A549 (cell line): ENCODE results near the gene RNF144A. TPM values are rescaled to one million over a fixed set of nuclear protein-coding genes. Genes with fewer than 3 reads are reported as not detected.

ENCODE experiments used
- ATAC-seq, 2 experiments: fragments of 200-7000 bp in 1 of 2; fragments of >200 bp in 1 of 2; cut with Nextera tagmentation in 1 of 2; cut with Tn5 transposase in 1 of 2; 3 replicates each; pipeline versions ENCODE4 v1.8.0 to v1.9.1; 2018 to 2020; ENCODE audit warnings: mild to moderate bottlenecking in 1 of 2, moderate library complexity in 1 of 2
- CTCF ChIA-PET: fragments of 300-600 bp; sonication (Branson Sonifier 250); formaldehyde crosslinking; extraction: SDS; loops from one replicate; lab custom pipeline; 2021; ENCODE audit warnings: antibody characterized with exemption, inconsistent platforms; lab: Yijun Ruan, JAX
- POLR2A ChIA-PET: fragments of 350-600 bp; formaldehyde crosslinking; extraction: SDS; loops from one replicate; lab custom pipeline; 2021; ENCODE audit warnings: antibody characterized with exemption, inconsistent platforms; lab: Yijun Ruan, JAX
- DNase-seq, 2 experiments: peaks; one replicate each; pipeline versions ENCODE4 v3.0.0 to v3.0.0-alpha.2; 2011 to 2016; ENCODE audit warnings: low read depth in 1 of 2, low spot score in 1 of 2
- FAIRE-seq: peaks from 2 replicates; lab custom pipeline; 2011; peaks lifted over from hg19 to GRCh38; lab: Jason Lieb, UNC
- H3K27ac ChIP-seq, 2 experiments: fragments of >200 bp; sonication (Bioruptor Twin); formaldehyde crosslinking; 3 replicates each; pipeline ENCODE4 v1.5.1; 2016 to 2017
- H3K4me1 ChIP-seq: fragments of >200 bp; sonication (Bioruptor Twin); formaldehyde crosslinking; 3 replicates; pipeline ENCODE4 v1.6.1; 2016
- H3K4me2 ChIP-seq: fragments of >200 bp; sonication (Bioruptor Twin); formaldehyde crosslinking; 3 replicates; pipeline ENCODE4 v1.6.1; 2016
- H3K4me3 ChIP-seq: fragments of >200 bp; sonication (Bioruptor Twin); formaldehyde crosslinking; 3 replicates; pipeline ENCODE4 v1.5.1; 2016
- H3K9me3 ChIP-seq: fragments of >200 bp; sonication (Bioruptor Twin); formaldehyde crosslinking; 3 replicates; pipeline ENCODE4 v1.6.1; 2016
- CBX8 ChIP-seq: fragments of 200-600 bp; sonication (generic); IDR thresholded peaks from 2 replicates; pipeline ENCODE4 v1.6.1; 2016
- CHD4 ChIP-seq: fragments of 200-600 bp; sonication (generic); IDR thresholded peaks from 2 replicates; pipeline ENCODE4 v1.6.1; 2016; ENCODE audit warnings: antibody characterized with exemption, mild to moderate bottlenecking, borderline replicate concordance
- EP300 ChIP-seq, 2 experiments: fragments of >200 bp; sonication (Bioruptor Twin); formaldehyde crosslinking; IDR thresholded peaks; 2 replicates in 1 of 2; 3 replicates in 1 of 2; pipeline ENCODE4 v1.6.1; 2016 to 2017
- FOSB ChIP-seq: fragments of 250-450 bp; sonication (Bioruptor Pico); IDR thresholded peaks from 2 replicates; pipeline ENCODE4 v1.5.0; 2020; ENCODE audit warnings: mild to moderate bottlenecking, moderate library complexity
- GATA3 ChIP-seq: IDR thresholded peaks from 2 replicates; pipeline ENCODE4 v1.6.1; 2012; ENCODE audit warnings: borderline replicate concordance
- HEYL ChIP-seq: fragments of 250-450 bp; sonication (Bioruptor Pico); IDR thresholded peaks from 2 replicates; pipeline ENCODE4 v1.8.0; 2021; ENCODE audit warnings: mild to moderate bottlenecking, moderate library complexity
- HOXB5 ChIP-seq: fragments of 250-450 bp; sonication (Bioruptor Pico); IDR thresholded peaks from 2 replicates; pipeline ENCODE4 v1.5.0; 2020; ENCODE audit warnings: mild to moderate bottlenecking, moderate library complexity
- MAFK ChIP-seq: fragments of 450-650 bp; IDR thresholded peaks from 2 replicates; pipeline ENCODE4 v1.6.1; 2014; ENCODE audit not compliant: partially characterized antibody
- MAZ ChIP-seq: fragments of 150-350 bp; IDR thresholded peaks from 2 replicates; pipeline ENCODE4 v1.6.1; 2014; ENCODE audit warnings: antibody characterized with exemption, low read depth, low read length, borderline replicate concordance
- PHF8 ChIP-seq: fragments of 200-600 bp; sonication (generic); IDR thresholded peaks from 2 replicates; pipeline ENCODE4 v1.6.1; 2016; ENCODE audit warnings: low read depth, mild to moderate bottlenecking, antibody characterized with exemption, moderate library complexity, borderline replicate concordance
- POLR2A ChIP-seq: IDR thresholded peaks from 2 replicates; pipeline ENCODE4 v1.6.1; 2012; ENCODE audit warnings: mild to moderate bottlenecking, low read length
- RARB ChIP-seq: fragments of 250-450 bp; sonication (Bioruptor Pico); IDR thresholded peaks from 2 replicates; pipeline ENCODE4 v1.8.0; 2021; ENCODE audit warnings: mild to moderate bottlenecking, moderate library complexity
- RCOR1 ChIP-seq: fragments of 150-350 bp; IDR thresholded peaks from 2 replicates; pipeline ENCODE4 v1.6.1; 2014; ENCODE audit warnings: antibody characterized with exemption, low read length, low read depth
- WGBS: methylation state at CpG from one replicate; pipeline ENCODE4 v1.1.6; 2017; ENCODE audit errors: missing lambda C conversion rate; 5-methylcytosine and 5-hydroxymethylcytosine counted together
- polyA plus RNA-seq, 4 experiments: library from polyadenylated mRNA; depleted of rRNA in 3 of 4; stranded (reverse); fragments of >200 nt; fragmentation: RNase III in 1 of 4; extraction: RNeasy Plus Mini Kit Qiagen cat#74134 plus additional on column Dnase treatment in 1 of 4; gene quantifications; 2 replicates in 3 of 4; 3 replicates in 1 of 4; pipeline ENCODE4 v1.2.3, GENCODE V29; 2011 to 2017
- TF ChIP-seq, protein P1 (sequence below): fragments of 250-450 bp; sonication (Bioruptor Pico); IDR thresholded peaks from 2 replicates; pipeline ENCODE4 v1.5.0; 2021; ENCODE audit warnings: mild to moderate bottlenecking, moderate library complexity, borderline replicate concordance
- TF ChIP-seq, protein P2 (sequence below): fragments of 150-350 bp; IDR thresholded peaks from 2 replicates; pipeline ENCODE4 v1.6.1; 2014; ENCODE audit warnings: low read depth, mild to moderate bottlenecking, low read length
- TF ChIP-seq, protein P3 (sequence below): fragments of 200-600 bp; sonication (generic); IDR thresholded peaks from 2 replicates; pipeline ENCODE4 v1.6.1; 2016; ENCODE audit warnings: antibody characterized with exemption, mild to moderate bottlenecking, moderate library complexity
- TF ChIP-seq, protein P4 (sequence below): IDR thresholded peaks from 2 replicates; pipeline ENCODE4 v1.6.1; 2012
- TF ChIP-seq, protein P5 (sequence below): IDR thresholded peaks from 2 replicates; pipeline ENCODE4 v1.6.1; 2012
- TF ChIP-seq, protein P6 (sequence below): fragments of >200 bp; sonication (Bioruptor Twin); formaldehyde crosslinking; IDR thresholded peaks from 3 replicates; pipeline ENCODE4 v1.6.1; 2016

The RNF144A gene
- polyA plus RNA-seq, 2 of the 4 experiments (the other 2 are of a cell fraction): 4.4 to 9.6 TPM

DNA sequence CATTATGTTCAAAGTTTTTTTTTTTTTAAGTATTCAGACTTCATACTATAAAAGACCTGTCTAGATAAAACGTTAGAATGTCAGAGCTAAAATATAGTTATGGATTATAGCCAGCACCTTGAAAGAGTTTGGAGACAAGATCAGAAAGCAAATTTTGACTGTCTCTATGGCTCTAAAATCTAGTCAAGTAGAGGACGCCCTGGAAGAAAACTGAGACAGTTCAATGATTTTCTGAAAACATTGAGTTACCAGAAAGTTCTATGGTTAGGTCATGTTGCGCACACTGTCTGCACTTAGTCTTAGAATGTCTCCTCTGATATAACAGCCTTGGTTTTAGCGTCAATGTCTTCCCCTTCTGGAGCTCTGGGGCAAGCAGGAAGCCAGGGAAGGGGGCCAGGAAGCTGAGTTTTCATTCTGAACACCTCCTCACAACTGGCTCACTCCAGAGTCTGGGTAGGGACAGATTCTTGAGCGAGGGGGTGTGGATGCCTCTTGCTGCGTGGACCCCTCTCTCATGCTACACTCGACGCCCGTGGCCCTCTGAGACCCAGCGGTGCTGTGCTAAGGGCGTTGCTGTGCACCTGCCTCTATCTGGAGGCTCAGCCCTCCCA lies 99.5 kb downstream of the RNF144A start (continued):
- TF ChIP-seq, protein P1, sequence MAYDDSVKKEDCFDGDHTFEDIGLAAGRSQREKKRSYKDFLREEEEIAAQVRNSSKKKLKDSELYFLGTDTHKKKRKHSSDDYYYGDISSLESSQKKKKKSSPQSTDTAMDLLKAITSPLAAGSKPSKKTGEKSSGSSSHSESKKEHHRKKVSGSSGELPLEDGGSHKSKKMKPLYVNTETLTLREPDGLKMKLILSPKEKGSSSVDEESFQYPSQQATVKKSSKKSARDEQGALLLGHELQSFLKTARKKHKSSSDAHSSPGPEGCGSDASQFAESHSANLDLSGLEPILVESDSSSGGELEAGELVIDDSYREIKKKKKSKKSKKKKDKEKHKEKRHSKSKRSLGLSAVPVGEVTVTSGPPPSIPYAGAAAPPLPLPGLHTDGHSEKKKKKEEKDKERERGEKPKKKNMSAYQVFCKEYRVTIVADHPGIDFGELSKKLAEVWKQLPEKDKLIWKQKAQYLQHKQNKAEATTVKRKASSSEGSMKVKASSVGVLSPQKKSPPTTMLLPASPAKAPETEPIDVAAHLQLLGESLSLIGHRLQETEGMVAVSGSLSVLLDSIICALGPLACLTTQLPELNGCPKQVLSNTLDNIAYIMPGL (CRISPR knock-in tag): no peak
- TF ChIP-seq HOXB5 (CRISPR knock-in tag): no peak

DNA sequence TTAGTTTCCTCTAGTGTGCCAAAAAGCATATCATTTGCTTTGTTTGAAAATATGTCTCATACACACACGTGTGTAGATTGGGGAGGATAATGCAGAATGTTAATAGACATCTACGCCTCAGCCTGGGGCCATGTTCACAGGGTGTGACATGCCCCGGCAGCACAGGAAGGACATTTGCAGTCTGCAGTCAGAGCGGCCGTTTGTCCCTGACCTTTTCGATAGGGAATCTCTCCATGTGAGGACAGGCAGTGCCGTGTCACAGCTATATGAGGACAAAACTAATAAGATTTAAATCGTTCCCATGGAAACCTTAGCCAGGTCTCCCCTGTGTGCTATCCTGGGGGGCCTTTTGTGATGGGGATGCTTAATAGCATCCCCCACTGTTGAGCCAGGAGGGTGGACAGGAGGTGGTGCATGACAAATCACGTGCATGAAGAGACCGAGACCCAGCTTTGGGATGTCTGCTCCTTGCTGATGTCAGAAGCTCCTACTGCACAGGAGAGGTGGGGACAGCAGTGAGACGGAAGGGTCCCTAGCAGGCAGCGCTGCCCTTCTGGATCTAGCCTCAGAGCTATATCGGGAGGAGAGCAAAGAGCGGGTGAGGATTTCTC lies 100.6 kb downstream of the RNF144A start:
- Histone ChIP-seq H3K4me1 (no peaks in the 10 kb centered on the region), H3K4me2 (no peak overlapping the region), H3K4me3 (no peak overlapping the region), H3K27ac (no peak overlapping the region), H3K9me3 (no peaks in the 10 kb centered on the region)
- POLR2A ChIA-PET: no interaction called here
- FAIRE-seq: no peak
- TF ChIP-seq HEYL (CRISPR knock-in tag) (no peak), RCOR1 (no peak), MAZ (no peak), FOSB (no peak), POLR2A (no peak), GATA3 (no peak), CBX8 (no peak), CHD4 (no peak), MAFK (no peak)
- TF ChIP-seq, protein P2, sequence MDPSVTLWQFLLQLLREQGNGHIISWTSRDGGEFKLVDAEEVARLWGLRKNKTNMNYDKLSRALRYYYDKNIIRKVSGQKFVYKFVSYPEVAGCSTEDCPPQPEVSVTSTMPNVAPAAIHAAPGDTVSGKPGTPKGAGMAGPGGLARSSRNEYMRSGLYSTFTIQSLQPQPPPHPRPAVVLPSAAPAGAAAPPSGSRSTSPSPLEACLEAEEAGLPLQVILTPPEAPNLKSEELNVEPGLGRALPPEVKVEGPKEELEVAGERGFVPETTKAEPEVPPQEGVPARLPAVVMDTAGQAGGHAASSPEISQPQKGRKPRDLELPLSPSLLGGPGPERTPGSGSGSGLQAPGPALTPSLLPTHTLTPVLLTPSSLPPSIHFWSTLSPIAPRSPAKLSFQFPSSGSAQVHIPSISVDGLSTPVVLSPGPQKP: no peak
- no peak for DNase-seq
- no peak for ATAC-seq
- WGBS: 82% methylated on average over 14 of the region's 14 CpGs
- CTCF ChIA-PET: interaction anchor here (1.0 to 1.5 kb wide), 3 partner anchors 10 to 112 kb away, joined by 3 read pairs; no protein-coding TSS in a partner anchor

DNA sequence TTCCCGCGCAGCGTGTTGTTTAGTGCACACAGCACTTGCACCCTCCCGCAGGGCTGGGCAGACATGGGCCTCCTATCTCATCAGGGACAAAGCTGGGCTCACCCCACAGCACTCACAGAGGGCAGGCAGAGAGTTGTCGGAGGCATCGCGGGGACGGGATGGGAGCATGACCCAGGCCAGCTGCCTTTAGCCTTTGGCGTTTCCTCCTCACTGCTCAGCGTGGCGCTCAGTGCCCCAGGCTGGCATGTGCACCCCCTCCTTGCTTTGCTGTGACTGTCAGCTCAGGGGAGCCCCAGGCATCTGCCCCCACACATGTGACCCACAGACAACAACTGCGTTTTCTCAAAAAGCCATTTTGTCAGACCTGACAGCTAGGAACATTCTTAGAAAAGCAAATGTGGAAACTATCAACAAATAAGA lies 101.1 kb downstream of the RNF144A start:
- DNase-seq (no peak), FAIRE-seq (no peak), ATAC-seq (no peak)
- POLR2A ChIA-PET: no interaction called here
- H3K4me1 ChIP-seq: peaks cover 5% of the 10 kb centered on the region
- 92% methylated on average over 11 of the region's 12 CpGs for WGBS
- no peak overlapping the region for H3K4me3 ChIP-seq
- no peaks in the 10 kb centered on the region for H3K9me3 ChIP-seq
- no peak overlapping the region for H3K4me2 ChIP-seq
- no peak overlapping the region for H3K27ac ChIP-seq
- TF ChIP-seq, protein P2: no peak
- TF ChIP-seq RCOR1 (no peak), EP300 (IDR thresholded peaks at IDR 0.05) (no peak), PHF8 (no peak), MAFK (no peak), RARB (CRISPR knock-in tag) (no peak), HOXB5 (CRISPR knock-in tag) (no peak)
- TF ChIP-seq, protein P3, sequence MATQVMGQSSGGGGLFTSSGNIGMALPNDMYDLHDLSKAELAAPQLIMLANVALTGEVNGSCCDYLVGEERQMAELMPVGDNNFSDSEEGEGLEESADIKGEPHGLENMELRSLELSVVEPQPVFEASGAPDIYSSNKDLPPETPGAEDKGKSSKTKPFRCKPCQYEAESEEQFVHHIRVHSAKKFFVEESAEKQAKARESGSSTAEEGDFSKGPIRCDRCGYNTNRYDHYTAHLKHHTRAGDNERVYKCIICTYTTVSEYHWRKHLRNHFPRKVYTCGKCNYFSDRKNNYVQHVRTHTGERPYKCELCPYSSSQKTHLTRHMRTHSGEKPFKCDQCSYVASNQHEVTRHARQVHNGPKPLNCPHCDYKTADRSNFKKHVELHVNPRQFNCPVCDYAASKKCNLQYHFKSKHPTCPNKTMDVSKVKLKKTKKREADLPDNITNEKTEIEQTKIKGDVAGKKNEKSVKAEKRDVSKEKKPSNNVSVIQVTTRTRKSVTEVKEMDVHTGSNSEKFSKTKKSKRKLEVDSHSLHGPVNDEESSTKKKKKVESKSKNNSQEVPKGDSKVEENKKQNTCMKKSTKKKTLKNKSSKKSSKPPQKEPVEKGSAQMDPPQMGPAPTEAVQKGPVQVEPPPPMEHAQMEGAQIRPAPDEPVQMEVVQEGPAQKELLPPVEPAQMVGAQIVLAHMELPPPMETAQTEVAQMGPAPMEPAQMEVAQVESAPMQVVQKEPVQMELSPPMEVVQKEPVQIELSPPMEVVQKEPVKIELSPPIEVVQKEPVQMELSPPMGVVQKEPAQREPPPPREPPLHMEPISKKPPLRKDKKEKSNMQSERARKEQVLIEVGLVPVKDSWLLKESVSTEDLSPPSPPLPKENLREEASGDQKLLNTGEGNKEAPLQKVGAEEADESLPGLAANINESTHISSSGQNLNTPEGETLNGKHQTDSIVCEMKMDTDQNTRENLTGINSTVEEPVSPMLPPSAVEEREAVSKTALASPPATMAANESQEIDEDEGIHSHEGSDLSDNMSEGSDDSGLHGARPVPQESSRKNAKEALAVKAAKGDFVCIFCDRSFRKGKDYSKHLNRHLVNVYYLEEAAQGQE: no peak
- TF ChIP-seq, protein P4, sequence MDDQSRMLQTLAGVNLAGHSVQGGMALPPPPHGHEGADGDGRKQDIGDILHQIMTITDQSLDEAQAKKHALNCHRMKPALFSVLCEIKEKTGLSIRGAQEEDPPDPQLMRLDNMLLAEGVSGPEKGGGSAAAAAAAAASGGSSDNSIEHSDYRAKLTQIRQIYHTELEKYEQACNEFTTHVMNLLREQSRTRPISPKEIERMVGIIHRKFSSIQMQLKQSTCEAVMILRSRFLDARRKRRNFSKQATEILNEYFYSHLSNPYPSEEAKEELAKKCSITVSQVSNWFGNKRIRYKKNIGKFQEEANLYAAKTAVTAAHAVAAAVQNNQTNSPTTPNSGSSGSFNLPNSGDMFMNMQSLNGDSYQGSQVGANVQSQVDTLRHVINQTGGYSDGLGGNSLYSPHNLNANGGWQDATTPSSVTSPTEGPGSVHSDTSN: no peak
- TF ChIP-seq, protein P5, sequence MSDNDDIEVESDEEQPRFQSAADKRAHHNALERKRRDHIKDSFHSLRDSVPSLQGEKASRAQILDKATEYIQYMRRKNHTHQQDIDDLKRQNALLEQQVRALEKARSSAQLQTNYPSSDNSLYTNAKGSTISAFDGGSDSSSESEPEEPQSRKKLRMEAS: no peak
- TF ChIP-seq, protein P6, sequence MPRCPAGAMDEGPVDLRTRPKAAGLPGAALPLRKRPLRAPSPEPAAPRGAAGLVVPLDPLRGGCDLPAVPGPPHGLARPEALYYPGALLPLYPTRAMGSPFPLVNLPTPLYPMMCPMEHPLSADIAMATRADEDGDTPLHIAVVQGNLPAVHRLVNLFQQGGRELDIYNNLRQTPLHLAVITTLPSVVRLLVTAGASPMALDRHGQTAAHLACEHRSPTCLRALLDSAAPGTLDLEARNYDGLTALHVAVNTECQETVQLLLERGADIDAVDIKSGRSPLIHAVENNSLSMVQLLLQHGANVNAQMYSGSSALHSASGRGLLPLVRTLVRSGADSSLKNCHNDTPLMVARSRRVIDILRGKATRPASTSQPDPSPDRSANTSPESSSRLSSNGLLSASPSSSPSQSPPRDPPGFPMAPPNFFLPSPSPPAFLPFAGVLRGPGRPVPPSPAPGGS: no peak
- CTCF ChIA-PET: interaction anchor here (0.6 to 1.6 kb wide), 5 partner anchors 9 to 102 kb away, joined by 3 to 6 read pairs (median 3); partner anchors contain the start of gene RNF144A
